Hepatocyte (in vitro differentiated cells): ENCODE measurements around the gene KIAA0753. TPM values are rescaled to one million over a fixed set of nuclear protein-coding genes. Genes with fewer than 3 reads are reported as not detected.

Source experiments
- DNase-seq: peaks from one replicate; pipeline ENCODE4 v3.0.0-alpha.2; 2016; ENCODE audit warnings: low spot score
- H2AFZ ChIP-seq: fragments of 200-600 bp; sonication (generic); 2 replicates; pipeline ENCODE4 v1.6.0; 2016; ENCODE audit warnings: antibody characterized with exemption, mild to moderate bottlenecking
- H3K27ac ChIP-seq: fragments of 200-600 bp; sonication (generic); 2 replicates; pipeline ENCODE4 v1.5.1; 2016; ENCODE audit warnings: mild to moderate bottlenecking
- H3K27me3 ChIP-seq: fragments of 200-600 bp; sonication (generic); 2 replicates; pipeline ENCODE4 v1.6.1; 2016
- H3K36me3 ChIP-seq: fragments of 200-600 bp; sonication (generic); replicated peaks from 2 replicates; pipeline ENCODE4 v1.5.1; 2016; ENCODE audit warnings: low read depth; ENCODE audit not compliant: insufficient read depth
- H3K4me1 ChIP-seq: fragments of 200-600 bp; sonication (generic); 2 replicates; pipeline ENCODE4 v1.5.1; 2016; ENCODE audit warnings: mild to moderate bottlenecking, moderate library complexity; ENCODE audit not compliant: insufficient read depth
- H3K4me2 ChIP-seq: fragments of 200-600 bp; sonication (generic); 2 replicates; pipeline ENCODE4 v1.6.0; 2016
- H3K4me3 ChIP-seq: fragments of 200-600 bp; sonication (generic); 2 replicates; pipeline ENCODE4 v1.5.1; 2016; ENCODE audit warnings: mild to moderate bottlenecking
- H3K79me2 ChIP-seq: fragments of 200-600 bp; sonication (generic); 2 replicates; pipeline ENCODE4 v1.6.0; 2017; ENCODE audit warnings: mild to moderate bottlenecking
- H3K9me2 ChIP-seq: fragments of 200-600 bp; sonication (generic); replicated peaks from 2 replicates; pipeline ENCODE4 v1.6.0; 2017; ENCODE audit warnings: mild to moderate bottlenecking; ENCODE audit not compliant: insufficient read depth
- H3K9me3 ChIP-seq: fragments of 200-600 bp; sonication (generic); 2 replicates; pipeline ENCODE4 v1.5.1; 2016; ENCODE audit warnings: low read depth, mild to moderate bottlenecking
- H4K20me1 ChIP-seq: fragments of 200-600 bp; sonication (generic); 2 replicates; pipeline ENCODE4 v1.6.0; 2016; ENCODE audit warnings: mild to moderate bottlenecking; ENCODE audit not compliant: insufficient read depth, poor library complexity, severe bottlenecking
- CTCF ChIP-seq: fragments of 200-600 bp; sonication (generic); IDR thresholded peaks from 2 replicates; pipeline ENCODE4 v1.5.1; 2016; ENCODE audit warnings: antibody characterized with exemption, mild to moderate bottlenecking; ENCODE audit not compliant: poor library complexity
- EZH2 ChIP-seq: fragments of 200-600 bp; sonication (generic); IDR thresholded peaks from 2 replicates; pipeline ENCODE4 v1.6.1; 2016; ENCODE audit warnings: antibody characterized with exemption, mild to moderate bottlenecking, borderline replicate concordance
- EZH2phosphoT487 ChIP-seq: fragments of 200-600 bp; sonication (generic); IDR thresholded peaks from one replicate; pipeline ENCODE4 v1.6.1; 2018; ENCODE audit warnings: antibody characterized with exemption, mild to moderate bottlenecking, low read depth, moderate library complexity; ENCODE audit not compliant: unreplicated experiment, severe bottlenecking
- WGBS: methylation state at CpG from one replicate; pipeline ENCODE4 v1.1.6; 2016; ENCODE audit warnings: low lambda C conversion rate; ENCODE audit errors: missing lambda C conversion rate; 5-methylcytosine and 5-hydroxymethylcytosine counted together
- polyA plus RNA-seq: library from polyadenylated mRNA; unstranded; fragments of >200 nt; fragmentation: Nextera tagmentation; extraction: Ambion mirVana; gene quantifications from 2 replicates; pipeline ENCODE4 v1.2.1, GENCODE V29; 2016
- total RNA-seq: library from RNA; depleted of rRNA; stranded (reverse); fragments of >200 nt; gene quantifications from 2 replicates; pipeline ENCODE4 v1.2.3, GENCODE V29; 2014

Gene KIAA0753
- total and polyA plus RNA-seq, 2 experiments from 2014 or later, result 6.0 to 12.0 TPM

- no peak for TF ChIP-seq EZH2
- TF ChIP-seq EZH2phosphoT487, result no peak
- no peak for TF ChIP-seq CTCF
- no peaks in the 10 kb centered on the region for H3K27me3 ChIP-seq
- no peak overlapping the region for H3K4me3 ChIP-seq
- no peak for DNase-seq
- H3K36me3 ChIP-seq, result peaks cover 6% of the 10 kb centered on the region
- H3K4me1 ChIP-seq, result peaks cover 7% of the 10 kb centered on the region
- H3K4me2 ChIP-seq, result no peak overlapping the region
- peaks cover 49% of the 10 kb centered on the region for H3K79me2 ChIP-seq
- no peaks in the 10 kb centered on the region for H4K20me1 ChIP-seq
- H3K9me3 ChIP-seq, result no peaks in the 10 kb centered on the region
- 97% methylated on average over 6 of the region's 6 CpGs for WGBS
- no peaks in the 10 kb centered on the region for H3K9me2 ChIP-seq
- no peak overlapping the region for H2AFZ ChIP-seq
- no peak overlapping the region for H3K27ac ChIP-seq
These were observed 3.1 kb downstream of the KIAA0753 start for GRCh38 chr17:6637458-6637840.

- Histone ChIP-seq H3K9me3 (no peaks in the 10 kb centered on the region), H3K27ac (no peak overlapping the region), H3K4me2 (no peak overlapping the region), H3K4me3 (no peak overlapping the region), H3K36me3 (peaks cover 6% of the 10 kb centered on the region), H2AFZ (no peak overlapping the region), H3K9me2 (no peaks in the 10 kb centered on the region), H4K20me1 (no peaks in the 10 kb centered on the region), H3K4me1 (peaks cover 7% of the 10 kb centered on the region), H3K79me2 (peaks cover 48% of the 10 kb centered on the region), H3K27me3 (no peaks in the 10 kb centered on the region)
- no peak for DNase-seq
- no peak for TF ChIP-seq CTCF
- no peak for TF ChIP-seq EZH2
- TF ChIP-seq EZH2phosphoT487, result no peak
- WGBS, result 94% methylated on average over 17 of the region's 17 CpGs
These were observed 3.7 kb downstream of the KIAA0753 start for GRCh38 chr17:6636616-6637457.

- Histone ChIP-seq H3K9me2 (no peaks in the 10 kb centered on the region), H3K9me3 (no peaks in the 10 kb centered on the region), H3K4me1 (peaks cover 7% of the 10 kb centered on the region), H4K20me1 (no peaks in the 10 kb centered on the region), H3K27ac (no peak overlapping the region), H3K27me3 (no peaks in the 10 kb centered on the region), H3K4me3 (no peak overlapping the region), H3K79me2 (peaks cover 46% of the 10 kb centered on the region), H2AFZ (no peak overlapping the region), H3K4me2 (no peak overlapping the region), H3K36me3 (peaks cover 6% of the 10 kb centered on the region)
- 93% methylated on average over 2 of the region's 2 CpGs for WGBS
- no peak for DNase-seq
- no peak for TF ChIP-seq EZH2phosphoT487
- no peak for TF ChIP-seq CTCF
- TF ChIP-seq EZH2, result no peak
These were observed 4.4 kb downstream of the KIAA0753 start for GRCh38 chr17:6636105-6636504.
